ENCODE measurements around the gene PRKCI.

- no peak for TF ChIP-seq CTCF (IDR thresholded peaks at IDR 0.05 in 4 of 5, conservative IDR thresholded peaks at IDR 0.05 in 1 of 5)
- no peak for TF ChIP-seq POLR2A (IDR thresholded peaks at IDR 0.05)
Measured at GRCh38 chr3:170204509-170204908, 17.7 kb upstream of the PRKCI start.
